Upper lobe of left lung (tissue), 6 donors: ENCODE data around the gene RHBDF1. TPM values are rescaled to one million over a fixed set of nuclear protein-coding genes. Genes with fewer than 3 reads are reported as not detected.

Experiments
- ATAC-seq, 2 donors: fragments of 200-7000 bp; cut with Tn5 transposase; one replicate each; pipeline ENCODE4 v1.9.1; 2022; ENCODE audit warnings: mild to moderate bottlenecking in 2 of 2, moderate library complexity in 2 of 2; ENCODE audit not compliant: low FRiP score in 2 of 2
- DNase-seq, 2 donors: peaks; one replicate each; pipeline ENCODE4 v3.0.0-alpha.2; 2019 to 2020
- H3K27ac ChIP-seq, 4 donors: fragments of 200-600 bp; sonication (generic); one replicate each; pipeline ENCODE4 v1.5.1; 2016 to 2019
- H3K27me3 ChIP-seq, 4 donors: fragments of 200-600 bp; sonication (generic); one replicate each; pipeline ENCODE4 v1.5.1; 2017 to 2019
- H3K36me3 ChIP-seq, 4 donors: fragments of 200-600 bp; sonication (generic); one replicate each; pipeline ENCODE4 v1.5.1; 2016 to 2019
- H3K4me1 ChIP-seq, 4 donors: fragments of 200-600 bp; sonication (generic); one replicate each; pipeline ENCODE4 v1.5.1; 2018 to 2019
- H3K4me3 ChIP-seq, 4 donors: fragments of 200-600 bp; sonication (generic); one replicate each; pipeline ENCODE4 v1.5.1; 2017 to 2019; ENCODE audit warnings: mild to moderate bottlenecking in 2 of 4, moderate library complexity in 1 of 4
- H3K9me3 ChIP-seq, 4 donors: fragments of 200-600 bp; sonication (generic); one replicate each; pipeline ENCODE4 v1.5.1; 2018 to 2019
- CTCF ChIP-seq, 6 experiments: fragments of 450-650 bp in 4 of 6; fragments of 200-600 bp in 2 of 6; sonication (generic) in 2 of 6; IDR thresholded peaks; one replicate each; pipeline ENCODE4 v1.5.1; 2016 to 2019; ENCODE audit warnings: antibody characterized with exemption in 6 of 6
- EP300 ChIP-seq, 4 donors: sonication (generic); formaldehyde crosslinking; IDR thresholded peaks; one replicate each; pipeline ENCODE4 v1.5.1; 2017; ENCODE audit warnings: antibody characterized with exemption in 4 of 4, control low read depth in 2 of 4
- POLR2A ChIP-seq, 4 donors: fragments of 450-650 bp; IDR thresholded peaks; one replicate each; pipeline ENCODE4 v1.5.1; 2016 to 2017; ENCODE audit warnings: antibody characterized with exemption in 4 of 4, mild to moderate bottlenecking in 2 of 4
- POLR2AphosphoS5 ChIP-seq, 2 donors: sonication (generic); formaldehyde crosslinking; IDR thresholded peaks; one replicate each; pipeline ENCODE4 v1.5.1; 2017; ENCODE audit warnings: antibody characterized with exemption in 2 of 2
- WGBS, 2 donors: methylation state at CpG; one replicate each; pipeline ENCODE4 v1.1.5; 2017 to 2018; 5-methylcytosine and 5-hydroxymethylcytosine counted together
- total RNA-seq, 6 donors: library from RNA; depleted of rRNA in 4 of 6; stranded (reverse); fragments of >200 nt in 4 of 6; gene quantifications; one replicate each; pipeline versions ENCODE4 v1.1.0 to v1.2.1, GENCODE V29; 2016 to 2021
- donor health status: DM: no; HTN: no; CAD: no; lungs with moderate emphysema.
- donor health status: DM: no; HTN: yes; CAD: no; lungs with severe emphysema.

Gene RHBDF1
- total RNA-seq, 6 donors from 2014 or later: 24.4 to 110 (median 46.3) TPM

GRCh38 chr16:89391-90302, 17.2 kb upstream of the RHBDF1 start:
- ATAC-seq (no peak), DNase-seq (peak in 1 of 2 donors; percentile 75)
- Histone ChIP-seq H3K36me3 (peaks cover 0 to 67% (median 46%) of the 10 kb centered on the region in 4 donors), H3K4me3 (no peak overlapping the region), H3K27ac (no peak overlapping the region), H3K4me1 (peaks cover 13 to 20% (median 17%) of the 10 kb centered on the region in 4 donors), H3K27me3 (no peaks in the 10 kb centered on the region), H3K9me3 (no peaks in the 10 kb centered on the region)
- TF ChIP-seq EP300 (IDR thresholded peaks at IDR 0.05): no peak
- no peak for TF ChIP-seq CTCF (IDR thresholded peaks at IDR 0.05)
- TF ChIP-seq POLR2A (IDR thresholded peaks at IDR 0.05): no peak
- TF ChIP-seq POLR2AphosphoS5 (IDR thresholded peaks at IDR 0.05): no peak
- WGBS, 2 donors: 95 to 98% methylated on average over 14 to 29 of the region's 30 CpGs

- Histone ChIP-seq H3K36me3 (peaks cover 0 to 64% (median 43%) of the 10 kb centered on the region in 4 donors), H3K4me3 (no peak overlapping the region), H3K4me1 (peaks cover 24 to 31% (median 27%) of the 10 kb centered on the region in 4 donors), H3K27ac (no peak overlapping the region), H3K9me3 (no peaks in the 10 kb centered on the region), H3K27me3 (no peaks in the 10 kb centered on the region)
- DNase-seq: peak in 1 of 2 donors; percentile 45
- TF ChIP-seq POLR2AphosphoS5 (IDR thresholded peaks at IDR 0.05): no peak
- TF ChIP-seq POLR2A (IDR thresholded peaks at IDR 0.05): no peak
- no peak for TF ChIP-seq CTCF (IDR thresholded peaks at IDR 0.05)
- no peak for TF ChIP-seq EP300 (IDR thresholded peaks at IDR 0.05)
- no peak for ATAC-seq
- WGBS, 2 donors: 94 to 100% methylated on average over 2 to 14 of the region's 14 CpGs
These were observed 16.2 kb upstream of the RHBDF1 start for GRCh38 chr16:88613-89012.

GRCh38 chr16:86483-86952, 14.1 kb upstream of the RHBDF1 start:
- Histone ChIP-seq H3K9me3 (no peaks in the 10 kb centered on the region), H3K4me1 (peaks cover 30 to 42% (median 33%) of the 10 kb centered on the region in 4 donors), H3K27me3 (no peaks in the 10 kb centered on the region), H3K36me3 (peaks cover 0 to 67% (median 41%) of the 10 kb centered on the region in 4 donors), H3K4me3 (no peak overlapping the region), H3K27ac (peak overlapping the region; percentile 75 to 81 (median 79))
- no peak for TF ChIP-seq CTCF (IDR thresholded peaks at IDR 0.05)
- ATAC-seq: no peak
- 91% methylated on average over 23 of the region's 23 CpGs; no CpG with 5 or more reads in 1 of the 2 donors for WGBS, 2 donors
- peak in 1 of 2 donors; percentile 68 for DNase-seq

- Histone ChIP-seq H3K4me3 (no peak overlapping the region), H3K4me1 (peaks cover 30 to 42% (median 33%) of the 10 kb centered on the region in 4 donors), H3K27ac (peak overlapping the region; percentile 75 to 81 (median 79)), H3K36me3 (peaks cover 0 to 67% (median 41%) of the 10 kb centered on the region in 4 donors), H3K9me3 (no peaks in the 10 kb centered on the region), H3K27me3 (no peaks in the 10 kb centered on the region)
- WGBS, 2 donors: 75 to 90% methylated on average over 1 to 9 of the region's 9 CpGs
- no peak for ATAC-seq
- TF ChIP-seq EP300 (IDR thresholded peaks at IDR 0.05) (no peak), POLR2AphosphoS5 (IDR thresholded peaks at IDR 0.05) (no peak), POLR2A (IDR thresholded peaks at IDR 0.05) (no peak), CTCF (IDR thresholded peaks at IDR 0.05) (no peak)
- DNase-seq: peak in 1 of 2 donors; percentile 30
These were observed 13.4 kb upstream of the RHBDF1 start for GRCh38 chr16:85865-86264.
